Body of pancreas (tissue), 4 donors: Measurements from ENCODE around the gene SPHK2. TPM values are rescaled to one million over a fixed set of nuclear protein-coding genes. Genes with fewer than 3 reads are reported as not detected.

ENCODE experiments used
- ATAC-seq: fragments of 150-250 bp; one replicate; pipeline ENCODE4 v1.9.1; 2016
- DNase-seq, 4 donors: peaks; one replicate each; pipeline ENCODE4 v3.0.0-alpha.2; 2019
- H3K27ac ChIP-seq, 4 donors: fragments of 200-600 bp; sonication (generic); 1 replicate in 3 of 4; 2 replicates in 1 of 4; pipeline versions ENCODE4 v1.5.1 to v1.6.1; 2016 to 2019; ENCODE audit warnings: mild to moderate bottlenecking in 1 of 4, mixed read lengths in 1 of 4, moderate library complexity in 1 of 4
- H3K27me3 ChIP-seq, 2 donors: fragments of 200-600 bp; sonication (generic); one replicate each; pipeline ENCODE4 v1.6.0; 2016; ENCODE audit warnings: mild to moderate bottlenecking in 1 of 2
- H3K36me3 ChIP-seq, 2 donors: fragments of 200-600 bp; sonication (generic); replicated peaks in 1 of 2; 2 replicates each; pipeline ENCODE4 v1.5.1; 2016; ENCODE audit warnings: low read depth in 2 of 2; ENCODE audit not compliant: insufficient read depth in 1 of 2
- H3K4me1 ChIP-seq: fragments of 200-600 bp; sonication (generic); one replicate; pipeline ENCODE4 v1.6.0; 2016
- H3K4me3 ChIP-seq, 2 donors: fragments of 200-600 bp; sonication (generic); 1 replicate in 1 of 2; 2 replicates in 1 of 2; pipeline ENCODE4 v1.5.1; 2016 to 2019
- H3K9me3 ChIP-seq, 3 donors: fragments of 200-600 bp; sonication (generic); 1 replicate in 2 of 3; 2 replicates in 1 of 3; pipeline ENCODE4 v1.5.1; 2016
- CTCF ChIP-seq, 7 experiments: fragments of 450-650 bp in 4 of 7; fragments of 200-600 bp in 3 of 7; sonication (generic) in 3 of 7; IDR thresholded peaks; one replicate each; pipeline ENCODE4 v1.5.1; 2016 to 2019; ENCODE audit warnings: antibody characterized with exemption in 7 of 7
- POLR2A ChIP-seq, 3 donors: fragments of 450-650 bp; IDR thresholded peaks; one replicate each; pipeline ENCODE4 v1.6.1; 2016; ENCODE audit warnings: antibody characterized with exemption in 3 of 3, mild to moderate bottlenecking in 2 of 3
- WGBS, 2 donors: methylation state at CpG; one replicate each; pipeline ENCODE4 v1.1.5; 2017; 5-methylcytosine and 5-hydroxymethylcytosine counted together
- intact Hi-C: fragments of 100-400 bp; cut with DNase I; formaldehyde crosslinking; loops from one replicate; pipeline ENCODE4 v1.15.1; 2023
- total RNA-seq, 2 donors: library from RNA; depleted of rRNA; stranded (reverse); fragments of >200 nt; gene quantifications; one replicate each; pipeline ENCODE4 v1.1.0, GENCODE V29; 2016

SPHK2 gene
- total RNA-seq, 2 donors from 2014 or later = 8.3 to 37.6 TPM

GRCh38 chr19:48648134-48648533 lies 28.8 kb downstream of the SPHK2 start:
- Histone ChIP-seq H3K36me3 (no peaks in the 10 kb centered on the region), H3K9me3 (no peaks in the 10 kb centered on the region), H3K27ac (no peak overlapping the region), H3K27me3 (no peaks in the 10 kb centered on the region), H3K4me3 (no peak overlapping the region), H3K4me1 (peaks cover 22% of the 10 kb centered on the region)
- ATAC-seq (no peak), DNase-seq (no peak)
- TF ChIP-seq POLR2A (IDR thresholded peaks at IDR 0.05) (no peak), CTCF (IDR thresholded peaks at IDR 0.05) (no peak)
- WGBS, 2 donors = 61 to 72% methylated on average over 2 of the region's 2 CpGs
- intact Hi-C loops = no loop called here

GRCh38 chr19:48650974-48651682 lies 31.8 kb downstream of the SPHK2 start:
- Histone ChIP-seq H3K4me1 (peaks cover 4% of the 10 kb centered on the region), H3K36me3 (no peaks in the 10 kb centered on the region), H3K27ac (no peak overlapping the region), H3K9me3 (no peaks in the 10 kb centered on the region), H3K4me3 (no peak overlapping the region), H3K27me3 (no peaks in the 10 kb centered on the region)
- TF ChIP-seq POLR2A (IDR thresholded peaks at IDR 0.05) (no peak), CTCF (IDR thresholded peaks at IDR 0.05) (no peak)
- ATAC-seq (no peak), DNase-seq (no peak)
- intact Hi-C loops = loop anchor here (10.0 kb wide), 1 partner anchor 184 kb away; the partner anchor contains the start of gene HSD17B14
- WGBS, 2 donors = 85 to 88% methylated on average over 12 of the region's 12 CpGs

GRCh38 chr19:48651683-48652048 lies 32.4 kb downstream of the SPHK2 start:
- intact Hi-C loops = loop anchor here (10.0 kb wide), 1 partner anchor 183 kb away; the partner anchor contains the start of gene HSD17B14
- H3K27me3 ChIP-seq = no peaks in the 10 kb centered on the region
- no peaks in the 10 kb centered on the region for H3K4me1 ChIP-seq
- no peak overlapping the region for H3K27ac ChIP-seq
- no peaks in the 10 kb centered on the region for H3K36me3 ChIP-seq
- WGBS, 2 donors = 79 to 98% methylated on average over 5 of the region's 5 CpGs
- DNase-seq = no peak
- no peak for TF ChIP-seq POLR2A (IDR thresholded peaks at IDR 0.05)
- no peak for TF ChIP-seq CTCF (IDR thresholded peaks at IDR 0.05)
- H3K9me3 ChIP-seq = no peaks in the 10 kb centered on the region
- no peak for ATAC-seq
- H3K4me3 ChIP-seq = no peak overlapping the region

GRCh38 chr19:48654299-48655059 lies 35.2 kb downstream of the SPHK2 start:
- Histone ChIP-seq H3K27me3 (no peaks in the 10 kb centered on the region), H3K27ac (no peak overlapping the region), H3K4me1 (no peaks in the 10 kb centered on the region), H3K9me3 (no peaks in the 10 kb centered on the region), H3K4me3 (no peak overlapping the region), H3K36me3 (no peaks in the 10 kb centered on the region)
- intact Hi-C loops = loop anchor here (10.0 kb wide), 1 partner anchor 180 kb away; the partner anchor contains the start of gene HSD17B14
- ATAC-seq = no peak
- DNase-seq = no peak
- WGBS, 2 donors = 34 to 63% methylated on average over 3 to 9 of the region's 11 CpGs
- TF ChIP-seq CTCF (IDR thresholded peaks at IDR 0.05) = no peak
- no peak for TF ChIP-seq POLR2A (IDR thresholded peaks at IDR 0.05)
